ENCODE results near the gene EVC. TPM values are rescaled to one million over a fixed set of nuclear protein-coding genes. Genes with fewer than 3 reads are reported as not detected.

The EVC gene
- total and polyA plus RNA-seq, 2 experiments from 2014 or later: 4.8 to 8.6 TPM

GRCh38 chr4:5816851-5817375 is 105.9 kb downstream of the EVC start:
- TF ChIP-seq EZH2phosphoT487 (IDR thresholded peaks at IDR 0.05; ENCODE audit: low read depth, severe bottlenecking, unreplicated experiment) (no peak), EZH2 (IDR thresholded peaks at IDR 0.05; ENCODE audit: borderline replicate concordance) (no peak), CTCF (IDR thresholded peaks at IDR 0.05; ENCODE audit: poor library complexity) (no peak)
- Histone ChIP-seq H3K9me3 (ENCODE audit: low read depth) (no peaks in the 10 kb centered on the region), H2AFZ (no peak overlapping the region), H3K4me3 (no peak overlapping the region), H3K9me2 (replicated peaks; ENCODE audit: insufficient read depth) (no peaks in the 10 kb centered on the region), H3K4me2 (no peak overlapping the region), H3K79me2 (no peaks in the 10 kb centered on the region), H4K20me1 (ENCODE audit: insufficient read depth, poor library complexity, severe bottlenecking) (no peaks in the 10 kb centered on the region), H3K4me1 (ENCODE audit: insufficient read depth) (no peaks in the 10 kb centered on the region), H3K27me3 (no peaks in the 10 kb centered on the region), H3K36me3 (replicated peaks; ENCODE audit: insufficient read depth, low read depth) (no peaks in the 10 kb centered on the region), H3K27ac (no peak overlapping the region)
- no peak for DNase-seq (ENCODE audit: low spot score)
- 91% methylated on average over 12 of the region's 12 CpGs for WGBS (ENCODE audit: low lambda C conversion rate, missing lambda C conversion rate)

- no peak overlapping the region for H3K4me3 ChIP-seq
- no peaks in the 10 kb centered on the region for H3K27me3 ChIP-seq
- DNase-seq (ENCODE audit: low spot score): no peak
- H3K4me2 ChIP-seq: no peak overlapping the region
- no peak overlapping the region for H3K27ac ChIP-seq
- H3K4me1 ChIP-seq (ENCODE audit: insufficient read depth): no peaks in the 10 kb centered on the region
- no peaks in the 10 kb centered on the region for H3K36me3 ChIP-seq (replicated peaks; ENCODE audit: insufficient read depth, low read depth)
- H3K9me2 ChIP-seq (replicated peaks; ENCODE audit: insufficient read depth): no peaks in the 10 kb centered on the region
- no peaks in the 10 kb centered on the region for H3K79me2 ChIP-seq
- H4K20me1 ChIP-seq (ENCODE audit: insufficient read depth, poor library complexity, severe bottlenecking): no peaks in the 10 kb centered on the region
- WGBS (ENCODE audit: low lambda C conversion rate, missing lambda C conversion rate): 80% methylated on average over 18 of the region's 18 CpGs
- TF ChIP-seq CTCF (IDR thresholded peaks at IDR 0.05; ENCODE audit: poor library complexity) (peak; percentile 51), EZH2 (IDR thresholded peaks at IDR 0.05; ENCODE audit: borderline replicate concordance) (no peak)
- no peaks in the 10 kb centered on the region for H3K9me3 ChIP-seq (ENCODE audit: low read depth)
- no peak overlapping the region for H2AFZ ChIP-seq
These were observed 110.8 kb downstream of the EVC start for GRCh38 chr4:5821665-5822358.

- no peaks in the 10 kb centered on the region for H3K27me3 ChIP-seq
- H4K20me1 ChIP-seq (ENCODE audit: insufficient read depth, poor library complexity, severe bottlenecking): no peaks in the 10 kb centered on the region
- TF ChIP-seq CTCF (IDR thresholded peaks at IDR 0.05; ENCODE audit: poor library complexity): no peak
- TF ChIP-seq EZH2phosphoT487 (IDR thresholded peaks at IDR 0.05; ENCODE audit: low read depth, severe bottlenecking, unreplicated experiment): no peak
- no peak for TF ChIP-seq EZH2 (IDR thresholded peaks at IDR 0.05; ENCODE audit: borderline replicate concordance)
- no peaks in the 10 kb centered on the region for H3K4me1 ChIP-seq (ENCODE audit: insufficient read depth)
- DNase-seq (ENCODE audit: low spot score): no peak
- no peaks in the 10 kb centered on the region for H3K36me3 ChIP-seq (replicated peaks; ENCODE audit: insufficient read depth, low read depth)
- no peaks in the 10 kb centered on the region for H3K9me3 ChIP-seq (ENCODE audit: low read depth)
- no peaks in the 10 kb centered on the region for H3K79me2 ChIP-seq
- no peak overlapping the region for H3K4me2 ChIP-seq
- no peak overlapping the region for H3K27ac ChIP-seq
- no peak overlapping the region for H3K4me3 ChIP-seq
- H2AFZ ChIP-seq: no peak overlapping the region
- 67% methylated on average over 5 of the region's 5 CpGs for WGBS (ENCODE audit: low lambda C conversion rate, missing lambda C conversion rate)
- H3K9me2 ChIP-seq (replicated peaks; ENCODE audit: insufficient read depth): no peaks in the 10 kb centered on the region
These were observed 111.6 kb downstream of the EVC start for GRCh38 chr4:5822619-5823018.
